Measurements from ENCODE around the gene CCDC187.

DNA sequence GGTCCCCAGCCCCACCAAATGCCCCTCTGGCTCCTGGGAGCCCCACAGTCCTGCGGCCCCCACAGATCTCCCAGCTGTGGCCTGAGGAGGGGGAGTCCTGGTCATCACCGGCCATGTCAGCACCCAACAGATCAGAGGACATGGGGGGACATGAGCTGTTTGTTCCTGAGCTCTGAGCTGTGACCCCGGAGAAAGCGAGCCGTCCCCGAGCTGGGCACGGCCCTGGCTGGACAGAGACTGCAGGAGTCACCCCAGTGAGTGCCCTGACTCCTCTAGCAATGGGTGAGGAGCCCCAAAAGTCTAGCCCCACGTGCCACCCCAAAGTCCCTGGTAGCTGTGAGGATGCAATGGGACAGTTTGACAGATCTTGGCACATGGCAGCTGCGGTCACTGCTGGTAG, 25.7 kb downstream of the CCDC187 start:
- TF ChIP-seq, protein P1, sequence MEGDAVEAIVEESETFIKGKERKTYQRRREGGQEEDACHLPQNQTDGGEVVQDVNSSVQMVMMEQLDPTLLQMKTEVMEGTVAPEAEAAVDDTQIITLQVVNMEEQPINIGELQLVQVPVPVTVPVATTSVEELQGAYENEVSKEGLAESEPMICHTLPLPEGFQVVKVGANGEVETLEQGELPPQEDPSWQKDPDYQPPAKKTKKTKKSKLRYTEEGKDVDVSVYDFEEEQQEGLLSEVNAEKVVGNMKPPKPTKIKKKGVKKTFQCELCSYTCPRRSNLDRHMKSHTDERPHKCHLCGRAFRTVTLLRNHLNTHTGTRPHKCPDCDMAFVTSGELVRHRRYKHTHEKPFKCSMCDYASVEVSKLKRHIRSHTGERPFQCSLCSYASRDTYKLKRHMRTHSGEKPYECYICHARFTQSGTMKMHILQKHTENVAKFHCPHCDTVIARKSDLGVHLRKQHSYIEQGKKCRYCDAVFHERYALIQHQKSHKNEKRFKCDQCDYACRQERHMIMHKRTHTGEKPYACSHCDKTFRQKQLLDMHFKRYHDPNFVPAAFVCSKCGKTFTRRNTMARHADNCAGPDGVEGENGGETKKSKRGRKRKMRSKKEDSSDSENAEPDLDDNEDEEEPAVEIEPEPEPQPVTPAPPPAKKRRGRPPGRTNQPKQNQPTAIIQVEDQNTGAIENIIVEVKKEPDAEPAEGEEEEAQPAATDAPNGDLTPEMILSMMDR (IDR thresholded peaks at IDR 0.05) = no peak
- no peak for TF ChIP-seq EP300 (IDR thresholded peaks at IDR 0.05)

Measured in tibial nerve (tissue), 4 donors.